Hepatocyte (in vitro differentiated cells): ENCODE results near the gene PRSS53. TPM values are rescaled to one million over a fixed set of nuclear protein-coding genes. Genes with fewer than 3 reads are reported as not detected.

Source experiments
- DNase-seq: peaks from one replicate; pipeline ENCODE4 v3.0.0-alpha.2; 2016; ENCODE audit warnings: low spot score
- H2AFZ ChIP-seq: fragments of 200-600 bp; sonication (generic); 2 replicates; pipeline ENCODE4 v1.6.0; 2016; ENCODE audit warnings: antibody characterized with exemption, mild to moderate bottlenecking
- H3K27ac ChIP-seq: fragments of 200-600 bp; sonication (generic); 2 replicates; pipeline ENCODE4 v1.5.1; 2016; ENCODE audit warnings: mild to moderate bottlenecking
- H3K27me3 ChIP-seq: fragments of 200-600 bp; sonication (generic); 2 replicates; pipeline ENCODE4 v1.6.1; 2016
- H3K36me3 ChIP-seq: fragments of 200-600 bp; sonication (generic); replicated peaks from 2 replicates; pipeline ENCODE4 v1.5.1; 2016; ENCODE audit warnings: low read depth; ENCODE audit not compliant: insufficient read depth
- H3K4me1 ChIP-seq: fragments of 200-600 bp; sonication (generic); 2 replicates; pipeline ENCODE4 v1.5.1; 2016; ENCODE audit warnings: mild to moderate bottlenecking, moderate library complexity; ENCODE audit not compliant: insufficient read depth
- H3K4me2 ChIP-seq: fragments of 200-600 bp; sonication (generic); 2 replicates; pipeline ENCODE4 v1.6.0; 2016
- H3K4me3 ChIP-seq: fragments of 200-600 bp; sonication (generic); 2 replicates; pipeline ENCODE4 v1.5.1; 2016; ENCODE audit warnings: mild to moderate bottlenecking
- H3K79me2 ChIP-seq: fragments of 200-600 bp; sonication (generic); 2 replicates; pipeline ENCODE4 v1.6.0; 2017; ENCODE audit warnings: mild to moderate bottlenecking
- H3K9me2 ChIP-seq: fragments of 200-600 bp; sonication (generic); replicated peaks from 2 replicates; pipeline ENCODE4 v1.6.0; 2017; ENCODE audit warnings: mild to moderate bottlenecking; ENCODE audit not compliant: insufficient read depth
- H3K9me3 ChIP-seq: fragments of 200-600 bp; sonication (generic); 2 replicates; pipeline ENCODE4 v1.5.1; 2016; ENCODE audit warnings: low read depth, mild to moderate bottlenecking
- H4K20me1 ChIP-seq: fragments of 200-600 bp; sonication (generic); 2 replicates; pipeline ENCODE4 v1.6.0; 2016; ENCODE audit warnings: mild to moderate bottlenecking; ENCODE audit not compliant: insufficient read depth, poor library complexity, severe bottlenecking
- CTCF ChIP-seq: fragments of 200-600 bp; sonication (generic); IDR thresholded peaks from 2 replicates; pipeline ENCODE4 v1.5.1; 2016; ENCODE audit warnings: antibody characterized with exemption, mild to moderate bottlenecking; ENCODE audit not compliant: poor library complexity
- EZH2 ChIP-seq: fragments of 200-600 bp; sonication (generic); IDR thresholded peaks from 2 replicates; pipeline ENCODE4 v1.6.1; 2016; ENCODE audit warnings: antibody characterized with exemption, mild to moderate bottlenecking, borderline replicate concordance
- EZH2phosphoT487 ChIP-seq: fragments of 200-600 bp; sonication (generic); IDR thresholded peaks from one replicate; pipeline ENCODE4 v1.6.1; 2018; ENCODE audit warnings: antibody characterized with exemption, mild to moderate bottlenecking, low read depth, moderate library complexity; ENCODE audit not compliant: unreplicated experiment, severe bottlenecking
- WGBS: methylation state at CpG from one replicate; pipeline ENCODE4 v1.1.6; 2016; ENCODE audit warnings: low lambda C conversion rate; ENCODE audit errors: missing lambda C conversion rate; 5-methylcytosine and 5-hydroxymethylcytosine counted together
- polyA plus RNA-seq: library from polyadenylated mRNA; unstranded; fragments of >200 nt; fragmentation: Nextera tagmentation; extraction: Ambion mirVana; gene quantifications from 2 replicates; pipeline ENCODE4 v1.2.1, GENCODE V29; 2016
- total RNA-seq: library from RNA; depleted of rRNA; stranded (reverse); fragments of >200 nt; gene quantifications from 2 replicates; pipeline ENCODE4 v1.2.3, GENCODE V29; 2014

Gene PRSS53
- total and polyA plus RNA-seq, 2 experiments from 2014 or later, result 0.39 to 2.2 TPM

- no peaks in the 10 kb centered on the region for H3K9me2 ChIP-seq
- H3K79me2 ChIP-seq, result no peaks in the 10 kb centered on the region
- H3K9me3 ChIP-seq, result no peaks in the 10 kb centered on the region
- no peak for TF ChIP-seq EZH2phosphoT487
- TF ChIP-seq CTCF, result no peak
- TF ChIP-seq EZH2, result no peak
- no peaks in the 10 kb centered on the region for H3K27me3 ChIP-seq
- H3K36me3 ChIP-seq, result no peaks in the 10 kb centered on the region
- no peaks in the 10 kb centered on the region for H3K4me1 ChIP-seq
- H3K27ac ChIP-seq, result no peak overlapping the region
- H4K20me1 ChIP-seq, result no peaks in the 10 kb centered on the region
- no peak for DNase-seq
- H3K4me2 ChIP-seq, result no peak overlapping the region
- no peak overlapping the region for H2AFZ ChIP-seq
- H3K4me3 ChIP-seq, result no peak overlapping the region
- 67% methylated on average over 4 of the region's 4 CpGs for WGBS
These were observed 11.3 kb upstream of the PRSS53 start for GRCh38 chr16:31099860-31100638.

- 1% methylated on average over 67 of the region's 69 CpGs for WGBS
- H4K20me1 ChIP-seq, result no peaks in the 10 kb centered on the region
- H3K9me3 ChIP-seq, result no peaks in the 10 kb centered on the region
- H3K9me2 ChIP-seq, result no peaks in the 10 kb centered on the region
- H3K4me2 ChIP-seq, result peak within 1 kb of the TSS; percentile 93
- H3K36me3 ChIP-seq, result no peaks in the 10 kb centered on the region
- H3K27me3 ChIP-seq, result no peaks in the 10 kb centered on the region
- H3K79me2 ChIP-seq, result peaks cover 14% of the 10 kb centered on the region
- H3K4me3 ChIP-seq, result peak within 1 kb of the TSS; percentile 10
- no peak for TF ChIP-seq EZH2
- no peak for TF ChIP-seq EZH2phosphoT487
- TF ChIP-seq CTCF, result no peak
- no peaks in the 10 kb centered on the region for H3K4me1 ChIP-seq
- H3K27ac ChIP-seq, result peak within 1 kb of the TSS; percentile 71
- H2AFZ ChIP-seq, result peak within 1 kb of the TSS; percentile 25
- DNase-seq, result peak; percentile 95
These were observed 5.8 kb upstream of the PRSS53 start, which contains the start of gene VKORC1 for GRCh38 chr16:31094424-31095120. Gene VKORC1 (minus strand): TSS chr16:31094797. CDS start chr16:31094729, 68 bp downstream.

- H3K4me1 ChIP-seq, result no peaks in the 10 kb centered on the region
- peak overlapping the region; percentile 10 for H2AFZ ChIP-seq
- no peak for TF ChIP-seq EZH2phosphoT487
- TF ChIP-seq EZH2, result no peak
- no peak for TF ChIP-seq CTCF
- peak overlapping the region; percentile 93 for H3K4me2 ChIP-seq
- peak overlapping the region; percentile 2 for H3K4me3 ChIP-seq
- no peaks in the 10 kb centered on the region for H4K20me1 ChIP-seq
- WGBS, result under 1% methylated on average over 20 of the region's 20 CpGs
- peak; percentile 32 for DNase-seq
- peak overlapping the region; percentile 71 for H3K27ac ChIP-seq
- no peaks in the 10 kb centered on the region for H3K36me3 ChIP-seq
- H3K79me2 ChIP-seq, result peaks cover 14% of the 10 kb centered on the region
- no peaks in the 10 kb centered on the region for H3K27me3 ChIP-seq
- H3K9me3 ChIP-seq, result no peaks in the 10 kb centered on the region
- no peaks in the 10 kb centered on the region for H3K9me2 ChIP-seq
These were observed 5.3 kb upstream of the PRSS53 start for GRCh38 chr16:31094088-31094423.
